Non-pigmented ciliary epithelial cell (primary cell): ENCODE data around the gene ZP1.
"Not testable (repeated sequence)": the region's sequence is repeated elsewhere in the genome, so short reads cannot be mapped to it uniquely, and the experiment has no call there.

Experiments used
- DNase-seq: peaks from one replicate; pipeline ENCODE4 v3.0.0-alpha.2; 2010; ENCODE audit warnings: low read depth

ZP1 gene

GRCh38 chr11:60878245-60879101, 11.1 kb downstream of the ZP1 start:
- no peak for DNase-seq

DNA sequence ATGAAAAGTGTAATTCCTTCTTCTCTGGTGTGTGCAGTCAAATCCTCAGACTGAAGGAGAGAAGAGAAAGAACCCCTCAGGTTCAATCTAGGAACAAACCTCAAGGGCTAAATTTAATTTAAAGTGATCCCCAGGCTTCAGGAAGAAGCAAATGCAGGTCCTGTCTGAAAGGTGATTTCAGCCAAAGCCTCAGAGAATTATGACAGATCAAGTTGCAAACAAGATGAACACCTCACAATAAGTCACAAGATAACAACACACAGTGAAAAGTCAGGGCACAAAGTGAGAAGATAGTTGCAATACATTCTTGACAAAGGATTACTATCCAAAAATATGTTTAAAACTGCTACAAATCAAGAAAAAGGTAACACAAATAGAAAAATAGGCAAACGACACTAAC, 11.8 kb downstream of the ZP1 start:
- no peak for DNase-seq

DNA sequence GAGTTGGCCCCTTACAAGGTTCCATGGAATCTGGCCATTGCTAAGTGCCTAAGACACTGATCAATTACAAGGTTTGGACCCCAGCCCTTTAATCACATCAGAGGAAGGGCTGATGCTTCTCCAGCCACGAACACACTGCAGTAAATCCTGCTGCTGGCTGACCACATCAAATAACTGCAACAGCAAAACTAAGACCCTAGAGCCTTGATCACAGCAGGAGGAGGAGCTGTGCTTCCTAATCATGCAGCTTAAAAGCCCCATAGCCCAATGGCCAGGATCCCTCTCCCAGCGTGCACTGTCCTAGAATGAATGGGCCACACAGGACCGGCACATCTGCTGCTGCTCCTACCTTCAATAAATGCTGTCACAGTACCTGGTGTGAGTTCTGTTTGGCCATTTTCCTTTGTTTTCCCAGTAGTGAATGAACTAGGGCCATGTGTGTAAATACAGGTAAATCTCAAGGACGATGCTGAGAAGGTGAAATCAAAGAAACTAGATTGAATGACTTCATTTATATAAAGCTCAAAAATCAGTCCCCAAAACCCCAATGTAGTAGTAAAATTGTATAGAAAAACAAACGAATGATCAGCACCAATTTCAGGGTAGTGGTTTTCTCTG, 12.7 kb downstream of the ZP1 start:
- DNase-seq, result no peak

- no peak for DNase-seq
Observed at GRCh38 chr11:60880643-60881282, 13.4 kb downstream of the ZP1 start.

- DNase-seq, result no peak
Observed at GRCh38 chr11:60887556-60887955, 20.2 kb downstream of the ZP1 start.

GRCh38 chr11:60889869-60890311, 22.5 kb downstream of the ZP1 start:
- DNase-seq, result no peak

GRCh38 chr11:60890696-60891095, 23.4 kb downstream of the ZP1 start:
- DNase-seq, result no peak

GRCh38 chr11:60891103-60891741, 23.9 kb downstream of the ZP1 start:
- DNase-seq, result no peak

DNA sequence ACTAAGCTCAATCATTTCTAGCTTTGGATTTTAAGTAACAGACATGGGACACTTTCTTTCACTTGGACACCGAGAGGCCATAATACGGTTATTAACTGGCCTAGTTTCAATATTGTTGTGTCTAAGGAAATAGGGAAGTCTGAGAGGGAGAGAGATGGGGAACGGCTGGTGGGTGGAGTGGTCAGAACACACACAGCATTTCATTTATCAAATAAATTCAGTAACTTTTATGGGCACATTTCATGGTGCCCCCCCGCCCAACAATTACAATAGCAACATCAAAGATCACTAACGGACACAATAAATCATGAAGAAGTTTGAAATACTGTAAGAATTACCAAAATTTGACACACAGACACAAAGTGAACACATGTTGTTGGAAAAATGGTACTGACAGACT, 28.3 kb downstream of the ZP1 start:
- no peak for DNase-seq

DNA sequence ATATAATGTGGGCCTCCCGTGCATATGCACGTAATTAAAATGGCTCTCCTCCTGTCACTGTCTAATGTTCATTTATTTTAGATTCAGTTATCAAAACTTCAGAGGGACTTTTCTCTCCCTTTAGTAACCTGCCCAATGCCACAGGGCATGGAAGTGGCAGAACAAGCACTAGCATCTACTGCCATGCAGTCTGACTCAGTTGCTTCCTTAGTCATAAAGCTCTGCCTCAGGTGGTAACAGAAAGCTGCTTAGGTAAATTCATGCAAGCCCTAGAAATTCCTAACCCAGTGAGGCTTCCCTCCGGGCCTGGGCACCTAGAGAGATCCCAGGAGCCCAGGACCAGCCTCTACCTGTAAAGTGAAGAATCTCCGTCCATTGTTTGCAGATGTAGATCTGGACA, 30.2 kb downstream of the ZP1 start:
- DNase-seq, result no peak

- DNase-seq, result no peak
Observed at GRCh38 chr11:60899046-60899936, 31.9 kb downstream of the ZP1 start.

- no peak for DNase-seq
Observed at GRCh38 chr11:60899977-60900376, 32.6 kb downstream of the ZP1 start.

- no peak for DNase-seq
Observed at GRCh38 chr11:60900673-60901404, 33.5 kb downstream of the ZP1 start.

DNA sequence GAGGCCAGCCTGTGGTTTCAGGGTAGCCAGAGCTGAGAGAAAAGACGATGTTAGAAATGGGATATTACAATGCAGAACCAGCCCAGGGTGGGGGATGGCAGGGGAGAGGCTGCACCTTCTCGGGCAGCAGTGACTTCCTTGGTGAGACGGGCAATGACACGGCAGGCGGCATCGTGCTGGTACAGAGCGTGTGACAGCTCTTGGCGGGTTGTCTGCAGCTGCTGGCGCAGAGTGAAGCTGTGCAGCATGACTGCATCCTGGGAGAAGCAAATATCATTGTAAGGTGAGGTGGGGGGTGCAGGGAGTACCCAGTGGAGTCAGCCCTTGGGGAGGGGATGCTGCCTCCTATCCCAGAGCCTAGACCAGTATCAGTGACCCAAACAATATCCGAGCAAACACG, 35.3 kb downstream of the ZP1 start:
- no peak for DNase-seq

- no peak for DNase-seq
Observed at GRCh38 chr11:60905047-60905446, 37.7 kb downstream of the ZP1 start.

- no peak for DNase-seq
Observed at GRCh38 chr11:60905551-60906113, 38.3 kb downstream of the ZP1 start.

DNA sequence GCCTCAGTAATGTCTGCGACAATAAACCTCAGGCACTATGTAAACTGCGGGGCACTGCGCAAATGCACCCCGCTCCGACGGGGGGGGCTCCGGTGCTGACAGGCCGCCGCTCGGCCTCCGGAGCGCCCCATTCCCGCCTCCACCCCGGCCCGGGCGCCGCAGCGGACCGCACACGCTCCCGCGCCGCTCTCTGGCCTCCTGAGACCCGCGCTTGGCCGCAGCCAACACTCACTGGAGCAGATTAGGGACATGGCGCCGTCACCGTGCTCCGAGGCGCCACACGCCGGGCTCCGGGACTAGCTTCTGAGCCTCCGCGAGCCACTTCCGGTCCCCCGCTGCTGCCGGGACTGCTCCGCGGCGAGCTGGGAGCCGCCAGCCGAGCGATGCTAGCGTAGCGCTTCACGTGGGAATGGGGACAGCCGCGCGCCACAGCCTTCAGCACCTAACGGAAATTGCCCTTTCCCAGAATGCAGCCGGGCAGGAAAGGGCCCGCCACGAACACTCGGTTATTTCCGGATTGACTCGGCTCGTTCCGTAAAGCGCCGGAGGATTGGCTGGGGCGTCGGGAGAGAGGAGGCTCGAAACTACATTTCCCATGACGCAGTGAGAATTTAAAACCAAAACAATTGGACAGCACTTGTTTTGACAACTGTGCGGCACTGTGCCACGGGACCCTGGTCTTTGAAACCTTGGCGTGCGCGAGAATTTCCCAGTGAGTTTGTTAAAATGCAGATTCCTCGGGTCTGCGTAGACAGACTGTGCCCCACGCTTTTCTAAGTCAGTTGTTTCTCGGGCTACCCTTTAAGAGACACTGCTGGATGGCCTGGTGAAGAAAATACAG, 39.0 kb downstream of the ZP1 start, which contains the start of gene PRPF19:
TSS of gene PRPF19 (minus strand) at position 454 of the 841 bp plus-strand sequence. CDS start at position 251, 203 bp downstream.
- peak; percentile 72 for DNase-seq

DNA sequence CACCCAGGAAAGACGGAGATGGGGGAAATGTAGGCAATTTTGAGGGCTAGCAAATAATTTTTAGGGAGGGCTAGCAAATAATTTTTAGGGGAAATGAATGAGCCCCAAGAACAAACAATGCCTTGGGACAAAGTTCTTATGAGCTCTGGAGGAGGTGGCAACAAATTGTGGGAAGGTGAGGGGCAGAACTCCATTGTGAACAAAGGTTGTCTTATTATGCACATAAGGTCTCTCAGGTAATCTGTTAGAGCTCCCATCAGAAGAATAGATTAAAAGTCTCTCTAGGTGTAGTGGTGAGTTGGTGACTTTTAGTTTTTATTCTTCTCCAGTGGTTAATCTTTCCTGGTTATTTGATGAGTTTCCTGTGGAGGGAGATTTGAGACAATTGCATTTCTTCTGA, 41.5 kb downstream of the ZP1 start:
- DNase-seq, result no peak

- not testable (repeated sequence) for DNase-seq
Observed at GRCh38 chr11:60909680-60910280, 42.4 kb downstream of the ZP1 start.
